WTC11 (cell line): ENCODE data around the gene XKR8. TPM values are rescaled to one million over a fixed set of nuclear protein-coding genes. Genes with fewer than 3 reads are reported as not detected.

Source experiments
- ATAC-seq: fragments of 200-7000 bp; cut with Tn5 transposase; 2 replicates; pipeline ENCODE4 v1.10.0; 2021; ENCODE audit warnings: mild to moderate bottlenecking, moderate library complexity
- CTCF ChIA-PET: fragments of 300-600 bp; sonication (Branson Sonifier 250); formaldehyde crosslinking; loops from one replicate; lab custom pipeline; 2021; ENCODE audit warnings: antibody characterized with exemption; lab: Charles Lee
- POLR2A ChIA-PET: fragments of 350-600 bp; sonication (Branson Sonifier 250); formaldehyde crosslinking; loops from one replicate; lab custom pipeline; 2021; ENCODE audit warnings: antibody characterized with exemption; lab: Charles Lee
- DNase-seq: peaks from one replicate; pipeline ENCODE4 v3.0.0; 2021; ENCODE audit warnings: low spot score
- H3K27ac Mint-ChIP-seq: 2 replicates; pipeline ENCODE4 v1.8.0; 2021; ENCODE audit warnings: mixed read lengths
- H3K27me3 Mint-ChIP-seq: 2 replicates; pipeline ENCODE4 v1.8.0; 2021; ENCODE audit warnings: low read depth, mild to moderate bottlenecking, moderate library complexity, mixed read lengths
- H3K36me3 Mint-ChIP-seq: 2 replicates; pipeline ENCODE4 v1.8.0; 2021; ENCODE audit warnings: mixed read lengths
- H3K4me1 Mint-ChIP-seq: 2 replicates; pipeline ENCODE4 v1.8.0; 2022; ENCODE audit warnings: mixed read lengths
- H3K4me3 Mint-ChIP-seq: 2 replicates; pipeline ENCODE4 v1.8.0; 2021; ENCODE audit warnings: mild to moderate bottlenecking, moderate library complexity, mixed read lengths
- H3K9me3 Mint-ChIP-seq: 2 replicates; pipeline ENCODE4 v1.8.0; 2021; ENCODE audit warnings: mixed read lengths
- CREB1 ChIP-seq: sonication (generic); formaldehyde crosslinking; IDR thresholded peaks from 2 replicates; pipeline ENCODE4 v1.8.0; 2023; ENCODE audit warnings: mild to moderate bottlenecking, missing genetic modification reagents
- CTCF ChIP-seq: fragments of 200-600 bp; IDR thresholded peaks from 2 replicates; pipeline ENCODE4 v1.8.0; 2022; ENCODE audit warnings: antibody characterized with exemption
- EMX1 ChIP-seq: fragments of 250-450 bp; sonication (Bioruptor Pico); IDR thresholded peaks from 2 replicates; pipeline ENCODE4 v1.8.0; 2021; ENCODE audit warnings: mild to moderate bottlenecking
- FOXP1 ChIP-seq: sonication (generic); formaldehyde crosslinking; IDR thresholded peaks from 2 replicates; pipeline ENCODE4 v1.8.0; 2022; ENCODE audit warnings: missing genetic modification reagents, mild to moderate bottlenecking, moderate library complexity, borderline replicate concordance
- GRHL2 ChIP-seq: fragments of 250-450 bp; sonication (Bioruptor Pico); IDR thresholded peaks from 2 replicates; pipeline ENCODE4 v1.8.0; 2022; ENCODE audit warnings: mild to moderate bottlenecking, moderate library complexity; ENCODE audit not compliant: insufficient replicate concordance, severe bottlenecking
- IRF1 ChIP-seq: sonication (generic); formaldehyde crosslinking; IDR thresholded peaks from 2 replicates; pipeline ENCODE4 v1.8.0; 2023; ENCODE audit warnings: missing genetic modification reagents
- MAX ChIP-seq: sonication (generic); formaldehyde crosslinking; IDR thresholded peaks from 2 replicates; pipeline ENCODE4 v1.8.0; 2022; ENCODE audit warnings: mild to moderate bottlenecking, missing genetic modification reagents
- MXD4 ChIP-seq: fragments of 250-450 bp; sonication (Bioruptor Pico); IDR thresholded peaks from 2 replicates; pipeline ENCODE4 v1.8.0; 2021; ENCODE audit warnings: mild to moderate bottlenecking, moderate library complexity, borderline replicate concordance
- MYBL2 ChIP-seq: sonication (generic); formaldehyde crosslinking; IDR thresholded peaks from 2 replicates; pipeline ENCODE4 v1.8.1; 2023; ENCODE audit warnings: mild to moderate bottlenecking, moderate library complexity, missing genetic modification reagents
- NFATC4 ChIP-seq: fragments of 250-450 bp; sonication (Bioruptor Pico); IDR thresholded peaks from 2 replicates; pipeline ENCODE4 v1.9.0; 2021; ENCODE audit warnings: mild to moderate bottlenecking
- NFE2L1 ChIP-seq: sonication (generic); formaldehyde crosslinking; IDR thresholded peaks from 2 replicates; pipeline ENCODE4 v1.8.1; 2023; ENCODE audit warnings: missing genetic modification reagents
- NR1H2 ChIP-seq: sonication (generic); formaldehyde crosslinking; IDR thresholded peaks from 2 replicates; pipeline ENCODE4 v1.9.0; 2021; ENCODE audit warnings: mild to moderate bottlenecking, moderate library complexity, missing genetic modification reagents
- NR3C1 ChIP-seq: sonication (generic); formaldehyde crosslinking; conservative IDR thresholded peaks from 2 replicates; pipeline ENCODE4 v1.8.1; 2023; ENCODE audit warnings: low read depth, mild to moderate bottlenecking, missing genetic modification reagents
- TEAD1 ChIP-seq: sonication (generic); formaldehyde crosslinking; IDR thresholded peaks from 2 replicates; pipeline ENCODE4 v1.8.0; 2022; ENCODE audit warnings: mild to moderate bottlenecking, missing genetic modification reagents
- TEAD4 ChIP-seq: sonication (generic); formaldehyde crosslinking; IDR thresholded peaks from 2 replicates; pipeline ENCODE4 v1.8.0; 2022; ENCODE audit warnings: mild to moderate bottlenecking, missing genetic modification reagents
- USF1 ChIP-seq: sonication (generic); formaldehyde crosslinking; IDR thresholded peaks from 2 replicates; pipeline ENCODE4 v1.8.0; 2022; ENCODE audit warnings: mild to moderate bottlenecking, missing genetic modification reagents
- ZNF416 ChIP-seq: fragments of 250-450 bp; sonication (Bioruptor Pico); IDR thresholded peaks from 2 replicates; pipeline ENCODE4 v1.9.0; 2021; ENCODE audit warnings: mild to moderate bottlenecking, inconsistent platforms
- total RNA-seq: library from RNA; stranded (reverse); gene quantifications from 3 replicates; pipeline ENCODE4 v1.2.3, GENCODE V29; 2021
- TF ChIP-seq, protein P1 (sequence below): sonication (generic); formaldehyde crosslinking; IDR thresholded peaks from 2 replicates; pipeline ENCODE4 v1.8.0; 2023; ENCODE audit warnings: missing genetic modification reagents, mild to moderate bottlenecking, borderline replicate concordance
- TF ChIP-seq, protein P2 (sequence below): sonication (generic); formaldehyde crosslinking; IDR thresholded peaks from 2 replicates; pipeline ENCODE4 v1.8.0; 2023; ENCODE audit warnings: mild to moderate bottlenecking, missing genetic modification reagents
- TF ChIP-seq, protein P3 (sequence below): fragments of 250-450 bp; sonication (Bioruptor Pico); IDR thresholded peaks from 2 replicates; pipeline ENCODE4 v1.9.0; 2021; ENCODE audit warnings: moderate library complexity, mild to moderate bottlenecking, inconsistent platforms, borderline replicate concordance

Gene XKR8
- total RNA-seq, 1 experiment from 2014 or later, result 15.5 TPM

DNA sequence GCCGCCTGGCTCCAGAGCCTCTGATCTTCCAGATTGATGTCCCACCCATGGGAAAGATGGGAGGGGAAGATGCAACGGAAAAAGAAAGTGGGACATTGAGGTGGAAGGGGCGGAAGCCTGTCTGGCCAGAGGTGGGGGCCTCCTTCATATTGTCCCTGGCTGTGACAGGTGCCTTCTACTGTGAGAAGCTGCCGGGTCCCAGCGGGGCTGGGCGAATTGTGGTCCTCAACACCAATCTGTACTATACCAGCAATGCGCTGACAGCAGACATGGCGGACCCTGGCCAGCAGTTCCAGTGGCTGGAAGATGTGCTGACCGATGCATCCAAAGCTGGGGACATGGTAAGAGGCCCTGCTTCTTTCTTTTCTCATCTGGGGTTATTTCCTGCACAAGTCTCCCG, 5.6 kb upstream of the XKR8 start (continued):
- TF ChIP-seq GRHL2 (CRISPR knock-in tag), result no peak

- Mint-ChIP-seq H3K27me3 (no peaks in the 10 kb centered on the region), H3K4me1 (peaks cover 9% of the 10 kb centered on the region; the same call in 1 of the 2 replicates), H3K9me3 (no peaks in the 10 kb centered on the region), H3K27ac (no peak overlapping the region), H3K36me3 (0 out of 2 replicates have a peak, but pooled peaks cover 6% of the 10 kb centered on the region), H3K4me3 (no peak overlapping the region)
- CTCF ChIA-PET, result no interaction called here
- DNase-seq (no peak), ATAC-seq (no peak)
- POLR2A ChIA-PET, result no interaction called here
- no peak for TF ChIP-seq MXD4 (CRISPR knock-in tag)
Measured at GRCh38 chr1:27955076-27955475, 4.7 kb upstream of the XKR8 start.

DNA sequence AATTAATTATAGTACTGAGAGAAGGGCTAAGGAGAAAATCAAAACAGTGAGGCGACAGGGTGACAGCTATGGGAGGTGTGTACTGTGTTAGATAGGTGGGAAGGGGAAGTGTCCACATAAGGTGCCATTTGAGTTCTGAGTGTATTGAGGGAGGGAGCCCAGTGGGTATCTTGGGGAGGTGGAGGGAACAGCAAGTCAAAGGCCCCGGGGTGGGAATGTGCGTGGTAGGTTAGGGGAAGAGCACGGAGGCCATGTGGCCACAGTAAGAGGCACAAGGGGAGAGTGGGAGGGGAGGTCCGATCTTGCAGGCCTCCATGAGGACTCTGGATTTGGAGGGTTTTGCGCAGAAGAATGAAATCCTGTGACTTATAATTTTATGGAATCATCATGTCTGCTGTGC, 3.0 kb upstream of the XKR8 start:
- no peak for DNase-seq

More for the DNA sequence above, 3.0 kb upstream of the XKR8 start:
- 0 out of 2 replicates have a peak, but pooled peaks cover 6% of the 10 kb centered on the region for H3K36me3 Mint-ChIP-seq
- ChIA-PET POLR2A (no interaction called here), CTCF (no interaction called here)
- H3K27me3 Mint-ChIP-seq, result no peaks in the 10 kb centered on the region
- H3K4me3 Mint-ChIP-seq, result no peak overlapping the region
- H3K9me3 Mint-ChIP-seq, result no peaks in the 10 kb centered on the region
- no peak for ATAC-seq
- no peak for TF ChIP-seq CREB1 (CRISPR knock-in tag)
- TF ChIP-seq, protein P1, sequence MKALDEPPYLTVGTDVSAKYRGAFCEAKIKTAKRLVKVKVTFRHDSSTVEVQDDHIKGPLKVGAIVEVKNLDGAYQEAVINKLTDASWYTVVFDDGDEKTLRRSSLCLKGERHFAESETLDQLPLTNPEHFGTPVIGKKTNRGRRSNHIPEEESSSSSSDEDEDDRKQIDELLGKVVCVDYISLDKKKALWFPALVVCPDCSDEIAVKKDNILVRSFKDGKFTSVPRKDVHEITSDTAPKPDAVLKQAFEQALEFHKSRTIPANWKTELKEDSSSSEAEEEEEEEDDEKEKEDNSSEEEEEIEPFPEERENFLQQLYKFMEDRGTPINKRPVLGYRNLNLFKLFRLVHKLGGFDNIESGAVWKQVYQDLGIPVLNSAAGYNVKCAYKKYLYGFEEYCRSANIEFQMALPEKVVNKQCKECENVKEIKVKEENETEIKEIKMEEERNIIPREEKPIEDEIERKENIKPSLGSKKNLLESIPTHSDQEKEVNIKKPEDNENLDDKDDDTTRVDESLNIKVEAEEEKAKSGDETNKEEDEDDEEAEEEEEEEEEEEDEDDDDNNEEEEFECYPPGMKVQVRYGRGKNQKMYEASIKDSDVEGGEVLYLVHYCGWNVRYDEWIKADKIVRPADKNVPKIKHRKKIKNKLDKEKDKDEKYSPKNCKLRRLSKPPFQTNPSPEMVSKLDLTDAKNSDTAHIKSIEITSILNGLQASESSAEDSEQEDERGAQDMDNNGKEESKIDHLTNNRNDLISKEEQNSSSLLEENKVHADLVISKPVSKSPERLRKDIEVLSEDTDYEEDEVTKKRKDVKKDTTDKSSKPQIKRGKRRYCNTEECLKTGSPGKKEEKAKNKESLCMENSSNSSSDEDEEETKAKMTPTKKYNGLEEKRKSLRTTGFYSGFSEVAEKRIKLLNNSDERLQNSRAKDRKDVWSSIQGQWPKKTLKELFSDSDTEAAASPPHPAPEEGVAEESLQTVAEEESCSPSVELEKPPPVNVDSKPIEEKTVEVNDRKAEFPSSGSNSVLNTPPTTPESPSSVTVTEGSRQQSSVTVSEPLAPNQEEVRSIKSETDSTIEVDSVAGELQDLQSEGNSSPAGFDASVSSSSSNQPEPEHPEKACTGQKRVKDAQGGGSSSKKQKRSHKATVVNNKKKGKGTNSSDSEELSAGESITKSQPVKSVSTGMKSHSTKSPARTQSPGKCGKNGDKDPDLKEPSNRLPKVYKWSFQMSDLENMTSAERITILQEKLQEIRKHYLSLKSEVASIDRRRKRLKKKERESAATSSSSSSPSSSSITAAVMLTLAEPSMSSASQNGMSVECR (CRISPR knock-in tag), result no peak
- TF ChIP-seq TEAD1 (CRISPR knock-in tag), result no peak
- TF ChIP-seq TEAD4 (CRISPR knock-in tag), result no peak
- TF ChIP-seq NFE2L1, result no peak
- no peak for TF ChIP-seq IRF1 (CRISPR knock-in tag)
- TF ChIP-seq MYBL2 (CRISPR knock-in tag), result no peak
- TF ChIP-seq EMX1 (CRISPR knock-in tag), result no peak
- TF ChIP-seq, protein P2, sequence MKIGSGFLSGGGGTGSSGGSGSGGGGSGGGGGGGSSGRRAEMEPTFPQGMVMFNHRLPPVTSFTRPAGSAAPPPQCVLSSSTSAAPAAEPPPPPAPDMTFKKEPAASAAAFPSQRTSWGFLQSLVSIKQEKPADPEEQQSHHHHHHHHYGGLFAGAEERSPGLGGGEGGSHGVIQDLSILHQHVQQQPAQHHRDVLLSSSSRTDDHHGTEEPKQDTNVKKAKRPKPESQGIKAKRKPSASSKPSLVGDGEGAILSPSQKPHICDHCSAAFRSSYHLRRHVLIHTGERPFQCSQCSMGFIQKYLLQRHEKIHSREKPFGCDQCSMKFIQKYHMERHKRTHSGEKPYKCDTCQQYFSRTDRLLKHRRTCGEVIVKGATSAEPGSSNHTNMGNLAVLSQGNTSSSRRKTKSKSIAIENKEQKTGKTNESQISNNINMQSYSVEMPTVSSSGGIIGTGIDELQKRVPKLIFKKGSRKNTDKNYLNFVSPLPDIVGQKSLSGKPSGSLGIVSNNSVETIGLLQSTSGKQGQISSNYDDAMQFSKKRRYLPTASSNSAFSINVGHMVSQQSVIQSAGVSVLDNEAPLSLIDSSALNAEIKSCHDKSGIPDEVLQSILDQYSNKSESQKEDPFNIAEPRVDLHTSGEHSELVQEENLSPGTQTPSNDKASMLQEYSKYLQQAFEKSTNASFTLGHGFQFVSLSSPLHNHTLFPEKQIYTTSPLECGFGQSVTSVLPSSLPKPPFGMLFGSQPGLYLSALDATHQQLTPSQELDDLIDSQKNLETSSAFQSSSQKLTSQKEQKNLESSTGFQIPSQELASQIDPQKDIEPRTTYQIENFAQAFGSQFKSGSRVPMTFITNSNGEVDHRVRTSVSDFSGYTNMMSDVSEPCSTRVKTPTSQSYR (CRISPR knock-in tag), result no peak
- TF ChIP-seq ZNF416, result no peak
- no peak for TF ChIP-seq FOXP1
- TF ChIP-seq MAX (CRISPR knock-in tag), result no peak
- no peak for TF ChIP-seq NFATC4 (CRISPR knock-in tag)
- TF ChIP-seq NR1H2, result no peak
- TF ChIP-seq, protein P3, sequence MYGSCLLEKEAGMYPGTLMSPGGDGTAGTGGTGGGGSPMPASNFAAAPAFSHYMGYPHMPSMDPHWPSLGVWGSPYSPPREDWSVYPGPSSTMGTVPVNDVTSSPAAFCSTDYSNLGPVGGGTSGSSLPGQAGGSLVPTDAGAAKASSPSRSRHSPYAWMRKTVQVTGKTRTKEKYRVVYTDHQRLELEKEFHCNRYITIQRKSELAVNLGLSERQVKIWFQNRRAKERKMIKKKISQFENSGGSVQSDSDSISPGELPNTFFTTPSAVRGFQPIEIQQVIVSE (CRISPR knock-in tag), result no peak
- no peak for TF ChIP-seq USF1
- no peak for TF ChIP-seq NR3C1 (CRISPR knock-in tag)
- no peak for TF ChIP-seq CTCF
- H3K27ac Mint-ChIP-seq, result no peak overlapping the region
- peaks cover 21% of the 10 kb centered on the region for H3K4me1 Mint-ChIP-seq
